ENCODE data around the gene TMEM18. TPM values are rescaled to one million over a fixed set of nuclear protein-coding genes. Genes with fewer than 3 reads are reported as not detected.

Gene TMEM18
- total RNA-seq, 1 donor from 2014 or later, result 19.3 TPM

- H3K27me3 Mint-ChIP-seq, result peaks cover 24% of the 10 kb centered on the region
- H3K27ac Mint-ChIP-seq, result no peak overlapping the region
- TF ChIP-seq, protein P1, sequence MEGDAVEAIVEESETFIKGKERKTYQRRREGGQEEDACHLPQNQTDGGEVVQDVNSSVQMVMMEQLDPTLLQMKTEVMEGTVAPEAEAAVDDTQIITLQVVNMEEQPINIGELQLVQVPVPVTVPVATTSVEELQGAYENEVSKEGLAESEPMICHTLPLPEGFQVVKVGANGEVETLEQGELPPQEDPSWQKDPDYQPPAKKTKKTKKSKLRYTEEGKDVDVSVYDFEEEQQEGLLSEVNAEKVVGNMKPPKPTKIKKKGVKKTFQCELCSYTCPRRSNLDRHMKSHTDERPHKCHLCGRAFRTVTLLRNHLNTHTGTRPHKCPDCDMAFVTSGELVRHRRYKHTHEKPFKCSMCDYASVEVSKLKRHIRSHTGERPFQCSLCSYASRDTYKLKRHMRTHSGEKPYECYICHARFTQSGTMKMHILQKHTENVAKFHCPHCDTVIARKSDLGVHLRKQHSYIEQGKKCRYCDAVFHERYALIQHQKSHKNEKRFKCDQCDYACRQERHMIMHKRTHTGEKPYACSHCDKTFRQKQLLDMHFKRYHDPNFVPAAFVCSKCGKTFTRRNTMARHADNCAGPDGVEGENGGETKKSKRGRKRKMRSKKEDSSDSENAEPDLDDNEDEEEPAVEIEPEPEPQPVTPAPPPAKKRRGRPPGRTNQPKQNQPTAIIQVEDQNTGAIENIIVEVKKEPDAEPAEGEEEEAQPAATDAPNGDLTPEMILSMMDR (IDR thresholded peaks at IDR 0.05; ENCODE audit: unreplicated experiment), result no peak
- H3K36me3 Mint-ChIP-seq (ENCODE audit: insufficient read depth), result peaks cover 35% of the 10 kb centered on the region
- no peak overlapping the region for H3K4me3 Mint-ChIP-seq (ENCODE audit: low read depth)
- H3K4me1 Mint-ChIP-seq (ENCODE audit: low read depth), result no peaks in the 10 kb centered on the region
- peaks cover 10% of the 10 kb centered on the region for H3K9me3 Mint-ChIP-seq (ENCODE audit: low read depth)
- no peak for DNase-seq (ENCODE audit: low spot score, unreplicated experiment)
These were observed 14.0 kb downstream of the TMEM18 start for GRCh38 chr2:663221-663620.

- Mint-ChIP-seq H3K36me3 (ENCODE audit: insufficient read depth) (peaks cover 24% of the 10 kb centered on the region), H3K4me1 (ENCODE audit: low read depth) (no peaks in the 10 kb centered on the region), H3K4me3 (ENCODE audit: low read depth) (no peak overlapping the region), H3K27ac (no peak overlapping the region), H3K9me3 (ENCODE audit: low read depth) (peaks cover 10% of the 10 kb centered on the region), H3K27me3 (peaks cover 24% of the 10 kb centered on the region)
- TF ChIP-seq, protein P1 (IDR thresholded peaks at IDR 0.05; ENCODE audit: unreplicated experiment), result no peak
- no peak for DNase-seq (ENCODE audit: low spot score, unreplicated experiment)
These were observed 15.9 kb downstream of the TMEM18 start for GRCh38 chr2:661360-661635.

GRCh38 chr2:660586-661359, 16.4 kb downstream of the TMEM18 start:
- H3K36me3 Mint-ChIP-seq (ENCODE audit: insufficient read depth), result peaks cover 19% of the 10 kb centered on the region
- H3K4me3 Mint-ChIP-seq (ENCODE audit: low read depth), result no peak overlapping the region
- no peaks in the 10 kb centered on the region for H3K4me1 Mint-ChIP-seq (ENCODE audit: low read depth)
- DNase-seq (ENCODE audit: low spot score, unreplicated experiment), result no peak
- H3K27ac Mint-ChIP-seq, result no peak overlapping the region
- H3K27me3 Mint-ChIP-seq, result peaks cover 24% of the 10 kb centered on the region
- TF ChIP-seq, protein P1 (IDR thresholded peaks at IDR 0.05; ENCODE audit: unreplicated experiment), result no peak
- H3K9me3 Mint-ChIP-seq (ENCODE audit: low read depth), result peaks cover 10% of the 10 kb centered on the region

GRCh38 chr2:660029-660428, 17.2 kb downstream of the TMEM18 start:
- no peak for DNase-seq (ENCODE audit: low spot score, unreplicated experiment)
- Mint-ChIP-seq H3K27ac (no peak overlapping the region), H3K9me3 (ENCODE audit: low read depth) (peaks cover 2% of the 10 kb centered on the region), H3K4me3 (ENCODE audit: low read depth) (no peak overlapping the region), H3K27me3 (peaks cover 24% of the 10 kb centered on the region), H3K4me1 (ENCODE audit: low read depth) (no peaks in the 10 kb centered on the region), H3K36me3 (ENCODE audit: insufficient read depth) (peaks cover 12% of the 10 kb centered on the region)
- TF ChIP-seq, protein P1 (IDR thresholded peaks at IDR 0.05; ENCODE audit: unreplicated experiment), result no peak

DNA sequence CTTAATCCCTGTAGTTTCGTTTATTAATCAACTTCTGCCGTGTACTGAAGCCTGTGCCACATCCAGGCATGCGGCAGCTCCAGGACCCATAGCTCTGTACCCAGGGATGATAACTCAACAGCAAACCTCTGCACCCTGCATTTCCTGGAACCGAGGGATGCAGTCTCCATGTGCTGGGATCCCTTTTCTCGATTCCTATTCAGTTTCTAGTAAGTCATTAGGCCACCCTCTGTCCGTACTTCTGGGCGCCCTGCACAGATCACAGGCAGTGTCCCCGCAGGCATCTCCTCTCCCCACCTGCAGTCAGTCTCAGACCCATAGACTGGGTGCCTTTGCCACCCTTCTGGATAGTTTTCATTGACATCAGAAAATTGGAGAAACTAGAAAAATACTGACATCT, 18.8 kb downstream of the TMEM18 start:
- Mint-ChIP-seq H3K27me3 (peaks cover 26% of the 10 kb centered on the region), H3K27ac (no peak overlapping the region)
- no peak for DNase-seq (ENCODE audit: low spot score, unreplicated experiment)

More for the DNA sequence above, 18.8 kb downstream of the TMEM18 start:
- no peak overlapping the region for H3K4me3 Mint-ChIP-seq (ENCODE audit: low read depth)
- peaks cover 3% of the 10 kb centered on the region for H3K36me3 Mint-ChIP-seq (ENCODE audit: insufficient read depth)
- no peaks in the 10 kb centered on the region for H3K9me3 Mint-ChIP-seq (ENCODE audit: low read depth)
- TF ChIP-seq, protein P1 (IDR thresholded peaks at IDR 0.05; ENCODE audit: unreplicated experiment), result no peak
- H3K4me1 Mint-ChIP-seq (ENCODE audit: low read depth), result no peaks in the 10 kb centered on the region

Measured in progenitor cell of endocrine pancreas (in vitro differentiated cells).